ENCODE measurements around the gene CPED1.
"Not testable (repeated sequence)": the region's sequence is repeated elsewhere in the genome, so short reads cannot be mapped to it uniquely, and the experiment has no call there.

CPED1 gene

DNA sequence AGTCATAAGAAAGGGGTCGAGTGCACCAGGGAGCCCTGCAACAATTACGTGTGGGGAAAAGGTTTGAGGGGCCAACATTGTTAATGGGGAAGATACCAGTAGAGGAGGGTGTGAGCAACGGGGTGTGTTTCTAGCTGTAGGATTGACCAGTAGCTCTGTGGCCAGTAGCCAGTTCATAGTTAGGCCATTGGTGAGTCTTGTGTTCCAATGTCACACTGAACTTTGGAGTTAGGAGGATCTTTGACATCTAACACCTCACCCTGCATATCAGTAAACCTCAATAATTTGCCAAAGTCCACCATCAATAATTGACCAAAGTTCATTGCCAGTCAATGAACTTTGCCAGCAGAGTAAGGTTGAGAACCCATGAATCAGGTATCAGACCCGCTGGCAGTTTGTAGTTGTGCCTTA lies 168.8 kb downstream of the CPED1 start:
- no peak for DNase-seq

DNA sequence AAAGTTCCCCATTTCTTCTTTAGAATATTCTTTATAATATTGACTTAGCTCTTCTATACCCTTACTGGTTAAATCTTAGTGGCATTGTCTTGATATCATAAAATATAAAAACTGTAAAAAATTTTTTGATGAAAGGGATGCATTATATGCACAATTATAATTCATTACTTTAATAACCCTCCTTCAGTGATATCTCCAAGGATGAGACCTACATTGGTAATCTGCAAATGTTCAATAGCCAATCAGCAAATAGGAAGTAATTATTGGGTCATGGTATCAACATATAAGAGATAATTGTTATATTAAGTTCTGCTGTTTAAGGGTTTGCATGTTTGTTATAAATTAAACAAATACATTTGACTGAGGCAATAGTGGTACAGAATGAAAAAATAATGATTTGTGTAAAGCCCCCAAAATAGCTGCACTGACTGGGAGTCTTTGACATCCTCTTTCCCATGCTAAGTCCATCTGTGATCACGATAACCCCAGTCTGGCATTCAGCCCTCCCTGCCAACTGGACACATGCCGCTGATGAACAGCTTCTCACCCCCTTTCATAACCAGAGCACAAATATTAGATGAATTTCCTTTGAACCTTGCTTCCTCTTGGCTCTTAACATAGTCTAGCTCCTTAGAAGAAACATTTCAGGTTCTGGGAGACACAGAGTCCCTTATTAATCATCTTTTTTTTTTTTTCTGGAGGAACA lies 169.5 kb downstream of the CPED1 start:
- no peak for DNase-seq

DNA sequence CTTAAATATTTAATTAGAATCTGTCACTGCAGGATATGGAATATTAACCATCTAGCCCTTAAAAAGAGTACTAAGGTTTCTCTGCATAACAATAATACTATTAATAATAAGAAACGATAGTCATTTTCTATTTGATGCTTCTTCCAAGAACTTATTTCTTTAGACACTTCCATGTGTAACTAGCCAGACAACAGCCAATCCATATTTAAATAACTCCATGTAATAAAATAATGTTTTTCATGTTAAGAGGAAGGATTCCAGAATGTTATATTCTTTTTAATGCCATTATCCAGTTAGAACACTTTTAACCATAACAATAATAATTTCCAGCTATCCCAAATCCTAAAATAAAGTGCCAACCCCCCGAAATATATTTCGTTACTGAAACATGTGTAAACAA lies 170.2 kb downstream of the CPED1 start:
- no peak for DNase-seq

DNA sequence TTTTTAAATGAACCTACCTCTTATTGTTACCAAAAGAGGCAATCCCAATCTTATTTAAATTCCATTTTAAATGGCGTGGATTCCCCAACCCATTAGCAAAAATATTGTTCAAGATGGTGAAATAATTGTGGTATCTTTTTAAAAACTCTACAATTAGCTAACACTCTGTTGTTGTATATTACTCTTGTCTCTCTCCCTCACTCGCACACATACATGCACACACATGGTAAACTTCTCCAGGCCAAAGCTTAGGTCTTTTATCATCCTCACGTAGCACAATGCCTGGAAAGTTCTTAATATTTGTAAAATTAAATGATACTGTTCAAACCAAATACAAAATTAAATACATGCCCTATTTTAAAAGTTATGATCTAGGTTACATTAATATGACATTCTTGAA lies 171.0 kb downstream of the CPED1 start:
- DNase-seq: no peak

DNA sequence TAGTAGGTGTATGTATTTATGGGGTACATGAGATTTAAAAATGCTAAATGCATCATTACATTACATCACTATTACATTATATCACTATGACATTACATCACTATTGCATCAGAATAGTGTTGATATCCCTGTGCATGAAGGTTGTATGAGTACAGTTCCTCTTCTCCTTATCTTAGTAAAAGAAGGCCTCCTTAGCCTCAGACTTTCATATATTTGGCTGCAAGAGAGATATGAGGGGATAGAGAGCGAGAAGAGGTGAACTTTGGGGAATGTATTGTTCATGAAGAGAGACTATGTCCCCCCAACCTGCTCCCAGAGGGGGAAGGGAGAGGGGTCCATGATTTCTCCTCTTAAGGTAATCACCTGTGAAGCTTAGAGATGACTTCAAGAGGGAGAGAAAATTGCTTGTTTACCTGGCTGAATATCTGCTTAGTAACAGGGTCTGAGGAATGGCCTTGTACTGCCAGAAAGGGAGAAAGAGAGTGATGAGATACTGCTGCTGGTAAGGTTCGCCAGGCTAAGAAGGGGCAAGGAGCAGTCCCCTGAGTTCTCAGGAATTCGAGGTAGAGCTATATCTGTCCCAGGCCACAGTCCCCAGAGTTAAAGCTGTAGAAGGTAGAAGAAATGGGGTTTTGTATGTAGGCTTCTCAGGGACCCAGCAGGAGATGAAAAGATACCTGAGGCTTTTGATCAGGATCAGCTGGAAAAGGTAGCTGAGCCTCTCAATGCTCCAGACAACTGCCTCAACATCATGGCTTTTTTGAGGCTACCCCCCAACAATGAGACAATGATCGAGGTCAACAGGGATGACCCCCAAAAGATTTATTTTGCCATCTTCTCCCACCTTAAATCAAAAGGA lies 171.9 kb downstream of the CPED1 start:
- DNase-seq: no peak

DNA sequence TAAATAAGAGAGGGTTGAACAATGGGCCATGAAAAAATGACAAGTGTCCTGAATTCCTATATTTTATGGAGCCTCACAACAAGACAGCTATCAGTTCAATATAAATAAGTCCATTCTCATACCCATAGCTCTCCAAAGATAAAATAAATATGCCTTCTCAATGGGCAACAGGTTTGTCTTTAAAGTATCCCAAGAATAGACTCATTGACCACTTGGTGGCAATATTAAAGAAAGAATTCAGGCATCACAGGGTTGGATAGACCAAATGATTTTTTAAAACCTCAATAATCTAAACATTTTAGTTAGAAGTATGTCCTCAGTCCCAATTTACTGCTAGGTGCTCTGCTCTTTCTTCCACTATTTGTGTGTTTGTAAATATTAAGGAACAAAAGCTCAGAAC lies 175.2 kb downstream of the CPED1 start:
- DNase-seq: no peak

DNA sequence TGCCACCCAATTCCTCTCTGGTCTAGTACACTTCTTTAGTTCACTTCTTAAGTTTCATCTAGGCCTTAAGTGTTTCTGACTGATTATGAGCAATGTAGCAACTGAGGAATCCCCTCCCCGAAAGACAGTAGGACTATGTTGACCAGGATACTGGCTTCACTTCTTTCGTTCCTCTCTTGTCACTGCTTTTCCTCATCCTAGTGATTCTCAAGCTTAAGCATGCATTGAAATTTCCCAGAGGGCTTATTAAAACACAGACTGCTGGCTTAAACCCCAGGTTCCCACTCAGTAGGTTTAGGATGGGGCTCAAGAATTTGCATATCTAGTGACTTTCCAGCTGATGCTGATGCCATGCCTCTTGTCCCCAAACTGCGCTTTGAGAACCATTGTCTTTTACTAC lies 175.7 kb downstream of the CPED1 start:
- no peak for DNase-seq

DNA sequence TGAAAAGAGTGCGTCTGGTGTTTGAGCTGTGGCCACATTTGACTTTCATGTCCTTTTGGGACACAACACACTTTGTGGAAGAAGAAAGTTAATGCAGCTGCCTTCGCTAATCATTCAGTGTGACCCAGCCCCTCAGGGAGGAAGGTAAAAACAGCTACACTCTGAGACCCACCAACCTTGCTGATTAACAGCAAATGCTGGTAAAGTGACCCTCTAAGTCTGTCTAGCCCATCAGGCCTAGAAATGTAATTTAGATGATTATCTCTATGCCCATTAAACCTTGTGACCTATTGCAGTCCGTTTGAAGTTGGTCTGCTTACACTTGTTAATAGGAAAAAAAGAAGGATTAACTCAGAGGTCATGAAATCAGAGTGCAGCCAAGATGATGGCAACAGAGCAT lies 178.4 kb downstream of the CPED1 start:
- DNase-seq: no peak

DNA sequence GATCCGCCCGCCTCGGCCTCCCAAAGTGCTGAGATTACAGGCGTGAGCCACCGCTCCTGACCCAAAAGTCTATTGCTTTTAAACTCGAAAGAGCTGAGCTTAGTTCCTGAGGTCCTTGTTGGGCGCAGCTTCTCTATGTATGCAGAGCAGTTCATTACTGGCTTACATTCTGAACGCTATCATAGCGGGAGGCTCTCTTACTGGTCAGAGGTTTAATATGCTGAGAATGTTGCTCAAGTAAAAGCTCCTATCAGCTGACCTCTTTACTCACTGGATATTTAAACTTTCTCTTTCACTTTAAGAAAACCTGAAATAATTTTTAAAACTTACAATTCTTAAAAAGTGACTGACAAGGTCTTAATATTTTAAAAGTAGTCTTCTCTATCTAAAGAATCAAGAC lies 179.5 kb downstream of the CPED1 start:
- no peak for DNase-seq

DNA sequence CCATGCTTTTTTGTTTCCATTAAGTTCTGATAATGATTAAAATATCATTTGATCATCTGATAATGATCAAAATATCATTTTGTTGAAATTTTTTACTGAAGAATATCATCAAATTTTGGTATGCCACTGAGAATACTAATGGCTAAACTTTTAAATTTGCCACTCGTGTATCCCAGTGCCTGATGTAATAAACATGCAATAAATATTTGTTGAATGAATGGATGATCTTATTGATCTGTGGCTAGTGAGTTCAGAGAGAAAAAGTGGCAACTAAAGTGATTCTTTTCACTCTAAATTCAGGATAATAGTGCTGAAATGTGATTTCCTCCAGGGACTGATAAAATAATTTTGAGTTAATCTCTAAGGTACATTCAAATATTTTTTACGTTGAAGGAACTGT lies 181.0 kb downstream of the CPED1 start:
- DNase-seq: no peak

DNA sequence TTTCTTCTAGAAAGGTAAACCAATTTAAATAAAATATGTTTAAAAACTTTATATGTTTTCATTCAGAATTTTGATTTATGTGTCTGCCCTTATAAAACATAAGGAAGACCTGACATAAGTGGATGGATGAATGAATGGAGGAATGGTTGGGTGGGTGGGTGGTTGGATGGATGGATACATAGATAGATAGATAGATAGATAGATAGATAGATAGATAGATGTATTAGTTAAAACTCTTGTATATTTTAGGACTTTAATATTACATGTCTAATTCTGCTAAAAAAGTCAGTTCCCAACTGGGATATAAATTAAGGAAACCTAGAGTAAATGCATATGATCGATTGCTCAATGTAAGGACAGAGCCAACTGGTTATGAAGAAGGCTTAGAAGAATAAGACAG lies 184.0 kb downstream of the CPED1 start:
- DNase-seq: no peak

DNA sequence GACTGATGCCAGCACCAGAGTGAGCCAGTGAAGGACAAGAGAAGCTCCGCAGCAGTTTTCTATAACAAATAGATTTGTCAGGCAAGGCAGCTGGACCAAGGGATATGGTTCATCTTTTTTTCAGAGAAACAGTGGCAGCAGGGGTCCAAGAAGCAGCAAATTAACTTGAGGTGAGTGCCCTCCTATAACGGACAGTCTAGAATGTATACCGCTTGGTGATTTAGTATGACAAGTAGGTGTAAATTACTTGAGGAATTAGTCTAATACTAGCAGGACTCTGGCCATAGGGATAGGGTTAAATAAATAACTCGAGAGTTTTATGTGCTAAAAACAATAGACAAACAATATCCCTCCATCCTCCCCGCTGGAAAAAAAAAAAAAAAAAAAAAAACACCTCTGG lies 187.3 kb downstream of the CPED1 start:
- no peak for DNase-seq

DNA sequence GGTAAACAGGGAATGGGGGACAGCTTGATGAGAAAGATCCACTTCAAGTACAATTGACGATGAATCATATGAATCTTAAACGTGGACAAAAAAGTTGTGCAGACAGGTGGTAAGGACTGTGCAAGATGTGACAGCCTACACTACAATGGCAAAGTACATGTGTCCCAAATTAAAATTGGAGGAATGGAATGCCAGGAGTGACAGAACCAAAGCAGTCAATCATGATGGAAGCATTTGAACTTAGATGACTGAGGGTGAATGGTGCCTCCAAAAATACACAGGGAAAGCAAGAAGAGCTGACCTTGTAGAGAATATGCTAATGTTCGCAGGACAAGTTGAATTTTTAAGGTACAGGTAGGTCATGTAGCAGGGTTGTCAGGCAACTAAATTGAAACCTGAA lies 189.9 kb downstream of the CPED1 start:
- DNase-seq: no peak

DNA sequence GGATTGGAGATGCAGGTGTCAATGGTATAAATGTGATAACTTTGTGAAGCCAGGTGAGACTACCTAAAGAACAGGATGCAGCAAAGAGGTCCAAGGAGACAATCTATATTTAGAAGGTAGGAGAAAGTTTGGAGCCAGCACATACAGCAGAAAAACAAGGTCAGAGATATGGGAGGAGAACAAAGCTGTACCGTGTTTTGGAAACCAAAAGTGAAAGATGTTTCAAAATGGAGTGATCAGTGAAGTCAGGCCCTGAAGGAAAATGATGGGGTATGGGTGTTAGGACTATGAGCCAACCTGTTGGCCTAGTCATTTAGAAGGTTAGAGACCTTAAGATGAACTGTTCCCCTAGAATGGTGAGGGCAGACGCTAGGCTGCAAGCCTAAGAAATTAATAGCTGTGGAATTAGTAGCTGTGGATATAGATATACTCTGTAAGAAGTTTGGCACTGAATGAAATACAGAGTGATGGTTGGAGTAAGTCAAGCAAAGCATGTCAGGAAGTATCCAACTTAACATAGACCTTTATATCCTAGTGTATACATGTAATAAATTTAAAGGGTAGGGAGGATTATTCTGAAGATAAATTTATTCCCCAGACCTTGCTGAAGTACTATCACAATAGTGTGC lies 190.5 kb downstream of the CPED1 start:
- no peak for DNase-seq

DNA sequence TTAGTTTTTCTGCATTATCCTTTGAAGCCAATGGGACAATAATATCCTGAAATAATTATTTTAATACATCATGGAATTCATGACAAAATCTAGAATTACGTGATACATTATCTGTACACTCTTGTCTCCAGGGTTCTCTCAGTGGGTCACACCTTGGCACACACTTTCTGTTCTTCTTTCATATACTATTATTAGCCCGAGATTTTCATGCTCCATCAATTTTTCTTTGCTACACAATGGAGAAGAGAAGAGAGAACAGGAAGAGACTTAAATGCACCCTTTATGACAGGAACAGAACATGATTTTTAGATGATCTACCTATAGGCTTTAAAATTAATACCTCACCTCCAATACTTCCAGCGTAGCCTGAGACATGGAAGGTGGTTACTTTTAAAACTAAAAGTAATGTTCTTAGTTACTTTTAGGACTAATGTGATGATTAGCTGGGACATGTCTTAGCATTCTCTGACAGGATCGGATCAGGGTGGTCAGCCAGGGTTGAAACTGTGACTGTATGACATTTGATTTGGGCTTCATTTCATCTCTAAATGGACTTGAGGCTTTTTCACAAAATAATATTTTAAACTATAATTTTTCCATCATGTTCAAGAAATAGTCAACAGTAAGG lies 192.0 kb downstream of the CPED1 start:
- DNase-seq: no peak

DNA sequence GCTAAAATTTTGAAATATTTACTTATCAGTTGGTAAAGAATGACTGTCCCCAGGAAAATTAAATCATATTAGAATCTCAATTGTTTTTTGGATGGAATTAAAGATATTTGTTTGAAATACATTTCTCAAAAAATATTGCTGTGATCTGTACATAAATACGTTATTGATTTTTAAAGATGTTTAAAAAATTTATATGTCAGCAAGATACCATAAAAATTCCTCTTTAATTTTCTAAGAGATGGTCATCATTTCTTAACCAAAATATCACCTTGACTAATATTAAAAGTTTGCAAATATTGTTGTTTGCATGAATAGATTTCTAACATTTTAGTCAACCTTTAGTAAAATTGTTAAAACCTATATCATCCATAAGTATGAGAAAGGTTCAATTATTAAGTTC lies 192.8 kb downstream of the CPED1 start:
- no peak for DNase-seq

DNA sequence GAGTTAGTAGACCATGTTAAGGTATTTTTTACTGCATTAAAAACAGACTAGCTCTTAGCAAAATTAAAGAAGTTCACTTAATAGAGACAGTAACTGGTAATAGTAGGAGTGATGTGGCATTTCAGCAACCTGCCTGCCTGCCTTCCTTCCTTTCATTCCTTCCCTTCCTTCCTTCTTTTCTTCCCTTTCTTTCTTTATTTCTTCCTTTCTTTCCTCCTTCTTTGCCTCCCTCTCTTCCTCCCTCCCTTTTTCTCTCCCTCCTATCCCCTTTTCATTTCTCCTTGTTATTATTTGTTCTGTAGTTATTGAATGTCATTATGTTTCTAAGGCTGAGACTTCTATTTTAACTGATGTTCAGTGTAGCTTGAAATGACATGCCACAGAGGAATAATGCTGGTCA lies 193.8 kb downstream of the CPED1 start:
- no peak for DNase-seq

DNA sequence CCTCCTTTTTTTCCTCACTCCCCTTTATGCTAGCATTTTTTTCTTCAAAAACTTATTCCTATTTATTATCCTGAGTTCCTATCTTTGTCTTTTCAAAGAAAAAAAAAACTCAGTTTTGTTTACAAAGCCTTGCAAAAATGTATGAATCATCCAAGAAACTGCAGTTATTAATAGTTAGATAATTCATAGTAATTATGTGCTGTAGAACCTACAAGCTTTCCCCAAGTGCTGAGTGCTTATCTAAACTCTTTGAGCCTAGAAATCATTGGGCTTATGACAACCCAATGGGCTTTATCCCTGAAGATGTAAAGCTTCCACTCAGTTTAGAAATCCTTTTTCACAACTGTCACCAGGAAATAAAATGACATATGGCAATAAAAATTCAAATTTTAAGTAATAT lies 194.4 kb downstream of the CPED1 start:
- DNase-seq: no peak

DNA sequence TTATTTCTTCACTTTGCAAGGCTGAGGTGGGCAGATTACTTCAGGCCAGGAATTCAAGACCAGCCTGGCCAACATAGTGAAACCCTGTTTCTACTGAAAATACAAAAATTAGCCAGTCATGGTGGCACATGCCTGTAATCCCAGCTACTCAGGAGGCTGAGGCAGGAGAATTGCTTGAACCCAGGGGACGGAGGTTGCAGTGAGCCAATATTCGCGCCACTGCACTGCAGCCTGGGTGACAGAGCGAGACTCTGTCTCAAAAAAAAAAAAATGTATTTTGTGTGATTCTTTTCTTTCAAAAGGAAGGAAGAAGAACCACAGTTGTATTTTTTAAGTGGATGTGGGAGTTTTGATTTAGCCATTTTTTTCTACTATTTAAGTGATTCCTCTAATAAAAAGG lies 195.4 kb downstream of the CPED1 start:
- not testable (repeated sequence) for DNase-seq

DNA sequence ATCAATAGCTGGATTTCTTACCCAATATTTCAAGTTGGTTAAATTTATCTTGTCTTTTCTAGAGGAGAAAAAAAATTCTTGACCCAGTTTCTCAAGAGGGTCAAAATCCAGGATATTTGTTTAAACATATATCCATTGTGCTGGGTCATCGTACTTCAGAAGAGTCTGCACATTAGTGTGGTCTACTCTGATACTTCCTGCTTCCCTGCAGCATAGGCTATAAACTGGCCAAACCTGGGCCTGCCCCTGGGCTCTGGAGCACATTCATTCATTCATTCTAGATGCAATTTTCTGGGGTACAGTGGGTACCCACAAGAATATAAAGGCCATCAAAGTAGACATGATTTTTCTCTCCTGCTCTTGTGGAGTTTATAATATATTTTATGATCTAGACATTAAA lies 198.2 kb downstream of the CPED1 start:
- DNase-seq: no peak

DNA sequence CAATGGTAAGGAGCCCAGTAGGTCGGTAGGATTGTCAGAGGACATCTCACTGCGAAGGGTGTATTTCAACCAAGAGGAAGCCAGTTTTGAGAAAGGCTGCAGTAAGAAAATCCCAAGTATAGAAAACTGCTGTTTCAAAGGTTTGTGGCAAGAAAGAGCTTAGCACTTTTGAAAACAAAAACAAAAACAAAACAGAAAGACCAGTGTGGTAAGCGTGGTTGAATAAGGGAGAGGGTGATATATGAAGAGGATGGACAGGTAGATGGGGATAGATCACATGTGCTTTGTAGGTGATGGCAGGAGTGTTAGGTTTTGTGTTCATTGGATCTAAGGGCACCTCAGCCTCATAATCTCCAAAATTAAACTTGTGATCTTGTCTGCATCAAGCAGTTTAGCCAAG lies 198.7 kb downstream of the CPED1 start:
- no peak for DNase-seq

DNA sequence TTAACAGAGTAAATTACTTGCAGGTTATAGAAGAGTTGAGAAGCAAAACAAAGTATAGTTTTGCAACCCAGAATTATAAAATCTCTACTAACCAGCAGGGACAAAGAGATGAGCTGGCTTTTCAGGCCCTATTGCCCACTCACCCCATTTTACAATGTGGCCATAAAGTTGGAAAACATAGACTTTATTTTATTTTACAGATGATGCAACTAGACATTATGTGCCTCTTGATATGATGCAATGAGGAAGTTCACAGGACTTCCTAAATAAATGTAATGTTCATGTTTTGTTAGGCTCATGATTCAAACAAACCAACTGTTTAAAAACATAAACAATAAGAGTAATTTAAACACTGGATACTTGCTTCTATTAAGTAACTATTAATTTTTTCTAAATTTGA lies 199.2 kb downstream of the CPED1 start:
- no peak for DNase-seq

DNA sequence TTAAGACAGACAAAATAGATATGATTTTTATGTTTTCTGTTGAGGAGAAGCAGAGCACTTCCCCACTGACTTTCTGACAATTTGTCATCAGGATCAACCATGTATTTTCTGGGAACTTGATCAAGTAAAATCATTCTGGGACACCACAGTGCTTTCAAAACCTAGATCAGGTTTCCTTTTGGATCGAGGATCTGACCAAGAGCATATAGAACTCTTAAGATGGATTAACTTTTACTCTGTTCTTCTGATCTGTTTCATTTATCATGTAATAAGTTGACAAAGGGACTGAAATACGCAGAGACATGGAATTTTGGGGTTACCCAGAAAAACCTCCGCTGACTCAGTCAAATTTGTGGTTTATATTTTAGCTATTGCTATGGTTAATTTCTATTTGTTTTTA lies 204.3 kb downstream of the CPED1 start:
- DNase-seq: no peak

DNA sequence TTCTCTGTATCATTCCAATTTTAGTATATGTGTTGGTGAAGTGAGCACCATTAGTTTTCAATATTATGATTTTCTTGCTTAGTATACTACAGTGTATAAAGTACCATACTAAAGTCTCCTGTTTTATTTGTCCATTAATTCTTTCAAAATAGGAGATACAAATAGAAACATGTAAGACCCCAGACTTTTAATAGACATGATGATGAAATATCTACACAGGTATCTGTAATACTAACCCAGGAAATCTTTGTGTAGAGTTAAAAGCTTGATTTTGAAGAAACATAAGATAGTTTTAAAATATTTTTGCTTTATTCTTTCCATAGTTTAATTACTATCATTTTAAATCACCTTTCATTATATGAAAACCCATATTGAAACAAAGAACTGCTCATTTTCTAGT lies 206.5 kb downstream of the CPED1 start:
- DNase-seq: no peak

Data from activated naive CD4-positive, alpha-beta T cell treated with anti-CD3 and anti-CD28 coated beads, Interleukin-2, amount 50 U/mL, for 16 hours (primary cell).